Measurements from ENCODE around the gene HMCN2.

The HMCN2 gene

GRCh38 chr9:130336027-130336610, 70.6 kb downstream of the HMCN2 start:
- H3K36me3 ChIP-seq (ENCODE audit: control insufficient read depth in 1 of 2, insufficient read depth in 2 of 2, low read depth in 1 of 2, low read length in 2 of 2) = no peaks in the 10 kb centered on the region
- no peak overlapping the region for H4K91ac ChIP-seq (ENCODE audit: low read length)
- H2BK12ac ChIP-seq (ENCODE audit: low read length in 2 of 2) = no peak overlapping the region
- no peaks in the 10 kb centered on the region for H3K9me3 ChIP-seq (ENCODE audit: control insufficient read depth, low read length)
- H3K27ac ChIP-seq (ENCODE audit: low read length, poor library complexity, severe bottlenecking) = no peak overlapping the region
- no peak overlapping the region for H2AFZ ChIP-seq (ENCODE audit: low read depth, low read length)
- H2AK5ac ChIP-seq (ENCODE audit: low read length, severe bottlenecking) = no peak overlapping the region
- no peak overlapping the region for H2BK5ac ChIP-seq (ENCODE audit: low read depth, low read length, poor library complexity, severe bottlenecking)
- H4K8ac ChIP-seq (ENCODE audit: low read length) = no peak overlapping the region
- H3K4me1 ChIP-seq (ENCODE audit: control insufficient read depth, insufficient read depth, low read depth, low read length) = peaks cover 5% of the 10 kb centered on the region
- no peak overlapping the region for H3K4me2 ChIP-seq (ENCODE audit: low read length, poor library complexity, severe bottlenecking)
- no peak overlapping the region for H3K4ac ChIP-seq (ENCODE audit: low read depth in 1 of 2, low read length in 2 of 2)
- no peak overlapping the region for H3K9ac ChIP-seq (ENCODE audit: low read length)
- H2BK120ac ChIP-seq (ENCODE audit: low read depth, low read length) = no peak overlapping the region
- no peak overlapping the region for H3K14ac ChIP-seq (ENCODE audit: low read length in 2 of 2)
- H3K27me3 ChIP-seq (ENCODE audit: control insufficient read depth in 1 of 2, insufficient read depth in 1 of 2, low read length in 2 of 2) = peaks cover 50 to 64% of the 10 kb centered on the region in 2 experiments
- 64% methylated on average over 5 of the region's 6 CpGs for WGBS
- no peak overlapping the region for H3K4me3 ChIP-seq (ENCODE audit: insufficient read depth in 1 of 2, low read depth in 1 of 2, low read length in 2 of 2)
- peak; percentile 77 for DNase-seq
- H3K79me1 ChIP-seq (replicated peaks; ENCODE audit: low read length, poor library complexity, severe bottlenecking) = no peaks in the 10 kb centered on the region
- no peak overlapping the region for H3K23ac ChIP-seq (ENCODE audit: low read length in 2 of 2)
- H3K18ac ChIP-seq (ENCODE audit: low read depth in 1 of 2, low read length in 2 of 2) = no peak overlapping the region
- no peak overlapping the region for H2BK15ac ChIP-seq (ENCODE audit: low read depth, poor library complexity, severe bottlenecking)

GRCh38 chr9:130336885-130337284, 71.3 kb downstream of the HMCN2 start:
- WGBS = 55% methylated on average over 8 of the region's 9 CpGs
- H3K9ac ChIP-seq (ENCODE audit: low read length) = no peak overlapping the region
- no peak overlapping the region for H3K4me2 ChIP-seq (ENCODE audit: low read length, poor library complexity, severe bottlenecking)
- no peak overlapping the region for H2BK12ac ChIP-seq (ENCODE audit: low read length in 2 of 2)
- no peak overlapping the region for H3K18ac ChIP-seq (ENCODE audit: low read depth in 1 of 2, low read length in 2 of 2)
- no peak for DNase-seq
- no peak overlapping the region for H3K14ac ChIP-seq (ENCODE audit: low read length in 2 of 2)
- no peak overlapping the region for H4K91ac ChIP-seq (ENCODE audit: low read length)
- no peaks in the 10 kb centered on the region for H3K36me3 ChIP-seq (ENCODE audit: control insufficient read depth in 1 of 2, insufficient read depth in 2 of 2, low read depth in 1 of 2, low read length in 2 of 2)
- no peak overlapping the region for H4K8ac ChIP-seq (ENCODE audit: low read length)
- H3K23ac ChIP-seq (ENCODE audit: low read length in 2 of 2) = no peak overlapping the region
- H3K4me1 ChIP-seq (ENCODE audit: control insufficient read depth, insufficient read depth, low read depth, low read length) = peaks cover 5% of the 10 kb centered on the region
- H3K9me3 ChIP-seq (ENCODE audit: control insufficient read depth, low read length) = no peaks in the 10 kb centered on the region
- no peak overlapping the region for H2BK120ac ChIP-seq (ENCODE audit: low read depth, low read length)
- H2BK15ac ChIP-seq (ENCODE audit: low read depth, poor library complexity, severe bottlenecking) = no peak overlapping the region
- no peak overlapping the region for H3K4me3 ChIP-seq (ENCODE audit: insufficient read depth in 1 of 2, low read depth in 1 of 2, low read length in 2 of 2)
- H3K79me1 ChIP-seq (replicated peaks; ENCODE audit: low read length, poor library complexity, severe bottlenecking) = no peaks in the 10 kb centered on the region
- H3K27ac ChIP-seq (ENCODE audit: low read length, poor library complexity, severe bottlenecking) = no peak overlapping the region
- H2AK5ac ChIP-seq (ENCODE audit: low read length, severe bottlenecking) = no peak overlapping the region
- H3K4ac ChIP-seq (ENCODE audit: low read depth in 1 of 2, low read length in 2 of 2) = no peak overlapping the region
- H3K27me3 ChIP-seq (ENCODE audit: control insufficient read depth in 1 of 2, insufficient read depth in 1 of 2, low read length in 2 of 2) = peaks cover 44 to 58% of the 10 kb centered on the region in 2 experiments
- H2AFZ ChIP-seq (ENCODE audit: low read depth, low read length) = no peak overlapping the region
- H2BK5ac ChIP-seq (ENCODE audit: low read depth, low read length, poor library complexity, severe bottlenecking) = no peak overlapping the region

- Histone ChIP-seq H3K27me3 (ENCODE audit: control insufficient read depth in 1 of 2, insufficient read depth in 1 of 2, low read length in 2 of 2) (peaks cover 40 to 53% of the 10 kb centered on the region in 2 experiments), H3K27ac (ENCODE audit: low read length, poor library complexity, severe bottlenecking) (no peak overlapping the region), H3K9me3 (ENCODE audit: control insufficient read depth, low read length) (no peaks in the 10 kb centered on the region), H3K4me2 (ENCODE audit: low read length, poor library complexity, severe bottlenecking) (no peak overlapping the region), H2BK120ac (ENCODE audit: low read depth, low read length) (no peak overlapping the region), H3K14ac (ENCODE audit: low read length in 2 of 2) (no peak overlapping the region), H2BK15ac (ENCODE audit: low read depth, poor library complexity, severe bottlenecking) (no peak overlapping the region), H3K36me3 (ENCODE audit: control insufficient read depth in 1 of 2, insufficient read depth in 2 of 2, low read depth in 1 of 2, low read length in 2 of 2) (no peaks in the 10 kb centered on the region), H3K4ac (ENCODE audit: low read depth in 1 of 2, low read length in 2 of 2) (no peak overlapping the region), H4K91ac (ENCODE audit: low read length) (no peak overlapping the region), H3K18ac (ENCODE audit: low read depth in 1 of 2, low read length in 2 of 2) (no peak overlapping the region), H3K4me3 (ENCODE audit: insufficient read depth in 1 of 2, low read depth in 1 of 2, low read length in 2 of 2) (no peak overlapping the region), H2AK5ac (ENCODE audit: low read length, severe bottlenecking) (no peak overlapping the region), H2BK5ac (ENCODE audit: low read depth, low read length, poor library complexity, severe bottlenecking) (no peak overlapping the region), H2AFZ (ENCODE audit: low read depth, low read length) (no peak overlapping the region), H2BK12ac (ENCODE audit: low read length in 2 of 2) (no peak overlapping the region), H4K8ac (ENCODE audit: low read length) (no peak overlapping the region), H3K9ac (ENCODE audit: low read length) (no peak overlapping the region), H3K79me1 (replicated peaks; ENCODE audit: low read length, poor library complexity, severe bottlenecking) (no peaks in the 10 kb centered on the region), H3K23ac (ENCODE audit: low read length in 2 of 2) (no peak overlapping the region), H3K4me1 (ENCODE audit: control insufficient read depth, insufficient read depth, low read depth, low read length) (peaks cover 7% of the 10 kb centered on the region)
- no peak for DNase-seq
- WGBS = 92% methylated on average over 7 of the region's 9 CpGs
Observed at GRCh38 chr9:130337318-130337717, 71.8 kb downstream of the HMCN2 start.

- Histone ChIP-seq H3K9me3 (ENCODE audit: control insufficient read depth, low read length) (no peaks in the 10 kb centered on the region), H2BK5ac (ENCODE audit: low read depth, low read length, poor library complexity, severe bottlenecking) (no peak overlapping the region), H4K91ac (ENCODE audit: low read length) (no peak overlapping the region), H2BK12ac (ENCODE audit: low read length in 2 of 2) (no peak overlapping the region), H2BK120ac (ENCODE audit: low read depth, low read length) (no peak overlapping the region), H3K4me3 (ENCODE audit: insufficient read depth in 1 of 2, low read depth in 1 of 2, low read length in 2 of 2) (no peak overlapping the region), H2BK15ac (ENCODE audit: low read depth, poor library complexity, severe bottlenecking) (no peak overlapping the region), H3K27ac (ENCODE audit: low read length, poor library complexity, severe bottlenecking) (no peak overlapping the region), H2AK5ac (ENCODE audit: low read length, severe bottlenecking) (no peak overlapping the region), H3K9ac (ENCODE audit: low read length) (no peak overlapping the region), H3K36me3 (ENCODE audit: control insufficient read depth in 1 of 2, insufficient read depth in 2 of 2, low read depth in 1 of 2, low read length in 2 of 2) (no peaks in the 10 kb centered on the region), H3K27me3 (ENCODE audit: control insufficient read depth in 1 of 2, insufficient read depth in 1 of 2, low read length in 2 of 2) (peaks cover 34 to 50% of the 10 kb centered on the region in 2 experiments), H3K18ac (ENCODE audit: low read depth in 1 of 2, low read length in 2 of 2) (no peak overlapping the region), H3K4me2 (ENCODE audit: low read length, poor library complexity, severe bottlenecking) (no peak overlapping the region), H3K4me1 (ENCODE audit: control insufficient read depth, insufficient read depth, low read depth, low read length) (peaks cover 10% of the 10 kb centered on the region), H3K23ac (ENCODE audit: low read length in 2 of 2) (no peak overlapping the region), H2AFZ (ENCODE audit: low read depth, low read length) (no peak overlapping the region), H3K14ac (ENCODE audit: low read length in 2 of 2) (no peak overlapping the region), H4K8ac (ENCODE audit: low read length) (no peak overlapping the region), H3K79me1 (replicated peaks; ENCODE audit: low read length, poor library complexity, severe bottlenecking) (no peaks in the 10 kb centered on the region), H3K4ac (ENCODE audit: low read depth in 1 of 2, low read length in 2 of 2) (no peak overlapping the region)
- WGBS = 82% methylated on average over 16 of the region's 16 CpGs
- no peak for DNase-seq
Observed at GRCh38 chr9:130337784-130338380, 72.3 kb downstream of the HMCN2 start.

Data from mesenchymal stem cell (in vitro differentiated cells and primary cell).